ENCODE data around the gene CCDC85B. TPM values are rescaled to one million over a fixed set of nuclear protein-coding genes. Genes with fewer than 3 reads are reported as not detected.
A peak's percentile ranks its signal among the peaks of the same experiment; 100 is the strongest.

CCDC85B gene
- polyA plus RNA-seq, 1 of the 3 experiments (the other 2 are of a cell fraction), result 52.8 TPM

DNA sequence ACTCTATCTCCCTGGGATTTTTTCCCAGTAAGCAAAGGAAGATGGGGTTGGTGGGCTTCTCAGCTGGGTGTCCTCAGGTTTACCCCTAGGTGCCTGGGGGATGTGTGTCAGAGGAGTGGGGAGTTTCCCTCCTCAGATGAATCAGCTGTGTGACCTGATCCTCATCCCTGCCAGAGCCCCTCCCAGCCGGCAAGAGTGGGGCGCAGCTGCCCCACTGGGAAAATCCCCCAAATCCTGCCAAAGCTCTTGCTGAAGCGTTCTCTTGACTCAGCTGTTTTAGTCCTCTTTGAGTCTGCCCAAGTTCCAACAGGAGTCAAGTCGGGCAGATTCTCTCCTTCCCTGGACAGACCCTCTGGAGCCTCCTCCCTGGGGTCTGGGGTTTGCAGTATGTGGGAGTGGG is 22.4 kb downstream of the CCDC85B start:
- Histone ChIP-seq H3K27me3 (ENCODE audit: insufficient read depth) (no peaks in the 10 kb centered on the region), H4K20me1 (ENCODE audit: insufficient read depth) (no peaks in the 10 kb centered on the region), H3K27ac (ENCODE audit: low read depth in 2 of 2, low read length in 1 of 2) (peak overlapping the region in 1 of 2 experiments; percentile 97; a peak in 2 of 4 replicates), H3K4me1 (ENCODE audit: control insufficient read depth in 1 of 2, insufficient read depth in 2 of 2, low read depth in 1 of 2, low read length in 1 of 2) (peaks cover 21 to 56% of the 10 kb centered on the region in 2 experiments; a peak in 3 of 4 replicates), H3K9me3 (no peaks in the 10 kb centered on the region), H3K9ac (peak overlapping the region; percentile 47; the same call in 1 of the 2 replicates), H3F3A (replicated peaks; ENCODE audit: insufficient read depth) (peaks cover 33% of the 10 kb centered on the region), H3K4me2 (no peak overlapping the region), H3K9me2 (no peaks in the 10 kb centered on the region), H2AFZ (ENCODE audit: low read depth) (no peak overlapping the region), H3K36me3 (replicated peaks in 1 of 2; ENCODE audit: control insufficient read depth in 1 of 2, insufficient read depth in 2 of 2, low read length in 1 of 2) (peaks cover 0 to 2% of the 10 kb centered on the region in 2 experiments), H3K4me3 (ENCODE audit: low read depth in 2 of 2, low read length in 1 of 2) (no peak overlapping the region), H3K79me2 (ENCODE audit: insufficient read depth) (peaks cover 48% of the 10 kb centered on the region)
- 62% methylated on average over 4 of the region's 4 CpGs for WGBS (ENCODE audit: low lambda C conversion rate)
- ChIA-PET POLR2A (interaction anchor here (1.7 kb wide), 1 partner anchor 22 kb away, joined by 4 read pairs; the partner anchor contains the start of gene CCDC85B), CTCF (interaction anchor here (0.9 to 5.6 kb wide), 8 partner anchors 10 to 309 kb away, joined by 3 to 71 read pairs (median 5); partner anchors contain the start of genes CCDC85B, FIBP and FOSL1)
- no peak for TF ChIP-seq EP300 (IDR thresholded peaks at IDR 0.05; ENCODE audit: borderline replicate concordance in 1 of 2, low read depth in 1 of 2, low read length in 1 of 2)
- TF ChIP-seq SIN3A (IDR thresholded peaks at IDR 0.05; ENCODE audit: borderline replicate concordance, low read depth, low read length), result no peak
- TF ChIP-seq, protein P1, sequence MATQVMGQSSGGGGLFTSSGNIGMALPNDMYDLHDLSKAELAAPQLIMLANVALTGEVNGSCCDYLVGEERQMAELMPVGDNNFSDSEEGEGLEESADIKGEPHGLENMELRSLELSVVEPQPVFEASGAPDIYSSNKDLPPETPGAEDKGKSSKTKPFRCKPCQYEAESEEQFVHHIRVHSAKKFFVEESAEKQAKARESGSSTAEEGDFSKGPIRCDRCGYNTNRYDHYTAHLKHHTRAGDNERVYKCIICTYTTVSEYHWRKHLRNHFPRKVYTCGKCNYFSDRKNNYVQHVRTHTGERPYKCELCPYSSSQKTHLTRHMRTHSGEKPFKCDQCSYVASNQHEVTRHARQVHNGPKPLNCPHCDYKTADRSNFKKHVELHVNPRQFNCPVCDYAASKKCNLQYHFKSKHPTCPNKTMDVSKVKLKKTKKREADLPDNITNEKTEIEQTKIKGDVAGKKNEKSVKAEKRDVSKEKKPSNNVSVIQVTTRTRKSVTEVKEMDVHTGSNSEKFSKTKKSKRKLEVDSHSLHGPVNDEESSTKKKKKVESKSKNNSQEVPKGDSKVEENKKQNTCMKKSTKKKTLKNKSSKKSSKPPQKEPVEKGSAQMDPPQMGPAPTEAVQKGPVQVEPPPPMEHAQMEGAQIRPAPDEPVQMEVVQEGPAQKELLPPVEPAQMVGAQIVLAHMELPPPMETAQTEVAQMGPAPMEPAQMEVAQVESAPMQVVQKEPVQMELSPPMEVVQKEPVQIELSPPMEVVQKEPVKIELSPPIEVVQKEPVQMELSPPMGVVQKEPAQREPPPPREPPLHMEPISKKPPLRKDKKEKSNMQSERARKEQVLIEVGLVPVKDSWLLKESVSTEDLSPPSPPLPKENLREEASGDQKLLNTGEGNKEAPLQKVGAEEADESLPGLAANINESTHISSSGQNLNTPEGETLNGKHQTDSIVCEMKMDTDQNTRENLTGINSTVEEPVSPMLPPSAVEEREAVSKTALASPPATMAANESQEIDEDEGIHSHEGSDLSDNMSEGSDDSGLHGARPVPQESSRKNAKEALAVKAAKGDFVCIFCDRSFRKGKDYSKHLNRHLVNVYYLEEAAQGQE (IDR thresholded peaks at IDR 0.05; ENCODE audit: low read depth, low read length), result no peak
- no peak for TF ChIP-seq POLR2AphosphoS5 (IDR thresholded peaks at IDR 0.05; ENCODE audit: low read depth, low read length)
- TF ChIP-seq MXI1 (IDR thresholded peaks at IDR 0.05; ENCODE audit: low read depth, low read length), result no peak
- no peak for TF ChIP-seq FOXM1 (IDR thresholded peaks at IDR 0.05; ENCODE audit: low read depth)
- TF ChIP-seq, protein P2, sequence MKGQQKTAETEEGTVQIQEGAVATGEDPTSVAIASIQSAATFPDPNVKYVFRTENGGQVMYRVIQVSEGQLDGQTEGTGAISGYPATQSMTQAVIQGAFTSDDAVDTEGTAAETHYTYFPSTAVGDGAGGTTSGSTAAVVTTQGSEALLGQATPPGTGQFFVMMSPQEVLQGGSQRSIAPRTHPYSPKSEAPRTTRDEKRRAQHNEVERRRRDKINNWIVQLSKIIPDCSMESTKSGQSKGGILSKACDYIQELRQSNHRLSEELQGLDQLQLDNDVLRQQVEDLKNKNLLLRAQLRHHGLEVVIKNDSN (IDR thresholded peaks at IDR 0.05; ENCODE audit: borderline replicate concordance, low read depth), result no peak
- TF ChIP-seq NRF1 (IDR thresholded peaks at IDR 0.05; ENCODE audit: low read depth, low read length), result no peak
- TF ChIP-seq TEAD4 (IDR thresholded peaks at IDR 0.05; ENCODE audit: borderline replicate concordance, insufficient read depth), result no peak
- TF ChIP-seq GATA2 (CRISPR knock-in tag; IDR thresholded peaks at IDR 0.05), result no peak
- TF ChIP-seq NFIC (IDR thresholded peaks at IDR 0.05; ENCODE audit: borderline replicate concordance), result no peak
- TF ChIP-seq TAF1 (IDR thresholded peaks at IDR 0.05; ENCODE audit: borderline replicate concordance, low read depth, low read length), result no peak
- no peak for TF ChIP-seq SMC3 (IDR thresholded peaks at IDR 0.05; ENCODE audit: low read depth, low read length)
- TF ChIP-seq MEF2A (IDR thresholded peaks at IDR 0.05; ENCODE audit: borderline replicate concordance, low read depth), result no peak
- TF ChIP-seq, protein P3, sequence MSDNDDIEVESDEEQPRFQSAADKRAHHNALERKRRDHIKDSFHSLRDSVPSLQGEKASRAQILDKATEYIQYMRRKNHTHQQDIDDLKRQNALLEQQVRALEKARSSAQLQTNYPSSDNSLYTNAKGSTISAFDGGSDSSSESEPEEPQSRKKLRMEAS (IDR thresholded peaks at IDR 0.05; ENCODE audit: low read depth), result no peak
- no peak for DNase-seq

Measured in SK-N-SH (cell line).